Endometrial microvascular endothelial cells (primary cell): Measurements from ENCODE around the gene CTDSPL2. TPM values are rescaled to one million over a fixed set of nuclear protein-coding genes. Genes with fewer than 3 reads are reported as not detected.
"Not testable (repeated sequence)": the region's sequence is repeated elsewhere in the genome, so short reads cannot be mapped to it uniquely, and the experiment has no call there.

Experiments
- in situ Hi-C: cut with HindIII; loops from 2 replicates; pipeline ENCODE4 v1.10.0; 2017; ENCODE audit warnings: low sequenced_read_pairs, low pct_unique_long_range_greater_than_20kb; ENCODE audit errors: inconsistent ontology term
- total RNA-seq: library from RNA; depleted of rRNA; stranded (reverse); fragments of >200 nt; gene quantifications from one replicate; pipeline ENCODE4 v1.2.3, GENCODE V29; 2015; ENCODE audit errors: inconsistent ontology term

CTDSPL2 gene
- total RNA-seq, 1 donor from 2014 or later, result 50.4 TPM

DNA sequence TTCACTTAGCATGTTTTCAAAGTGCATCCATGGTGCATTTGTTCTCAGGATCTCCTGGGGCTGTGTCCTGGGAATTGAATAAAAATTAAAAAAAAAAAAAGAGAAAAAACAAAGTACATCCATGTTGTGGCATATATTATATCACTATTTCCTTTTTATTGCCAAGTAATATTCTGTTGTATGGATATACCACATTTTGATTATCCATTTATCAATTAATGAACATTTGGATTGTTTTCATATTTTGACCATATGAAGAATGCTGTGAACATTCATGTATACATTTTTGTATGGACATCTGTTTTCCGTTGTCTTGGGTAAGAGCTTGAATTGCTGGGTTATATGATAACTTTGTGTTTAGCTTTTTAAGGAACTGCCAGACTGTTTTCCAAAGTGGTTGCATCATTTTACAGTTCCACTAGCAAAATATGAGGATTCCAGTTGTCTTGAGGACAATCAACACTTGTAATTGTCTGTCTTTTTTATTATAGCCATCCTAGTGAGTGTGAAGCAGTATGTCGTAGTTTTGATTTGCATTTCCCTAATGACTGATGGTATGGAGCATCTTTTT, 44.5 kb downstream of the CTDSPL2 start:
- in situ Hi-C loops, result no loop called here

DNA sequence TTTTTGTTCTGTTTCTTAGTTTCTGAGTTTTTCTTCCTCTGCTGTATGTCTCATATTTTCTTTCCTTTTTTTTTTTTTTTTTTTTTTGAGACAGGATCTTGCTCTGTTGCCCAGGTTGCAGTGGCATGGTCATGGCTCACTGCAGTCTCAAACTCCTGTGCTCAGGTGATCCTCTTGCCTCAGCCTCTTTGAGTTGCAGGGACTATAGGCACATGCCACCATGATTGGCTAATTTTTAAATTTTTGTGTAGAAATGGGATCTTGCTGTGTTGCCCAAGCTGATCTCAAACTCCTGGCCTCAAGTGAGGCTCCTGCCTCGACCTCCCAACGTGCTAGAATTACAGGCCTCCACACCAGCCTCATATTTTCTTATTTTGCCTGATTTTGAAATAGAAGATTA, 51.9 kb downstream of the CTDSPL2 start:
- in situ Hi-C loops, result no loop called here

DNA sequence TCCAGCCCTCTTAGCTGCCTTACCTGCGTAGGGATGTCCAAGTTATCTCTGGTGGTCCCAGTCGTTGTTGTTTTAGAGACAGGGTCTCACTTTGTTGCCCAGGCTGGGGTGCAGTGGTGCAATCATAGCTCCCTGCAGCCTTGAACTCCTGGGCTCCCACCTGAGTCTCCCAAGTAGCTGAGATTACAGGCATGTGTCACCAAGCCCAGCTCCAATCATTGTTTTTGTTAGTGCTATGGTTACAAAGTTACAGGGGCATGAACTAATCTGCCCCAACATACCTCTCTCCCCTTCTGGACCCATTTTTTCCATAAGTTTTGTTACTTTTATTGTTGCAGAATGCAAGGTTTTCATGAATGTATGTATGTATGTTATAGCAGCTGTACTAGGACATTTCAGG, 54.7 kb downstream of the CTDSPL2 start:
- in situ Hi-C loops, result no loop called here

GRCh38 chr15:44485880-44486279, 58.5 kb downstream of the CTDSPL2 start:
- in situ Hi-C loops, result no loop called here

DNA sequence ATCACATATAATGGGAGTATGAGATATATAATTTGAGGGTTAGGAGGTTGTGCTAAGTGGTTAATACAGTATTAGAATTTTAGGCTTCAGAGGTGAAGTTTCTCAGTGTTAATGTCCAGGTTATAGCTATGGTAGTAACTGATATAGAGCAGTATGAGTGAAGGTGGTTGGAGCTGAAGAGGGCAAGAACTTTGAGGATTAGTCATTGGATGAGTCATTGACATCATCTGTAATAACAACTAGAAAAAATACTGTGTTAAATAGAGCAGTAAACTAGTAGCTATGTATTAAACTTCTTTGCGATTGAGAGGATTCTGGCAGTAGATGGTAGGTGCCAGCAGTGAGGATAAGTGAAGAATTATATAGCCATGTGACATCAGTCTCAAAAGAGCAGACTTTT, 62.0 kb downstream of the CTDSPL2 start:
- in situ Hi-C loops, result no loop called here

GRCh38 chr15:44490622-44491021, 63.2 kb downstream of the CTDSPL2 start:
- in situ Hi-C loops, result no loop called here

DNA sequence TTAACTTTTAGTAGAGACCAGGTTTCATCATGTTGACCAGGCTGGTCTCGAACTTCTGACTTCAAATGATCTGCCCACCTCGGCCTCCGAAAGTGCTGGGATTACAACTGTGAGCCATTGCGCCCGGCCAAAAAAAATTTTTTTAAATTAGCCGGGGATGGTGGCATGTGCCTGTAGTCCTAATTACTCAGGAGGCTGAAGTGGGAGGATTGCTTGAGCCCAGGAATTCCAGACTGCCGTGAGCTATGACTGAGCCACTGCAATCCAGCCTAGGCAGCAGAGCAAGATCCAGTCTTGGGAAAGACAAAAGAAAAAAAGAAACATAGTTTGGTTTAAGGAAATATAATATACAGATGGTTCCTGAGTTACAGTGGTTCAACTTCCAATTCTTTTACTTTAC, 64.6 kb downstream of the CTDSPL2 start:
- in situ Hi-C loops, result no loop called here

DNA sequence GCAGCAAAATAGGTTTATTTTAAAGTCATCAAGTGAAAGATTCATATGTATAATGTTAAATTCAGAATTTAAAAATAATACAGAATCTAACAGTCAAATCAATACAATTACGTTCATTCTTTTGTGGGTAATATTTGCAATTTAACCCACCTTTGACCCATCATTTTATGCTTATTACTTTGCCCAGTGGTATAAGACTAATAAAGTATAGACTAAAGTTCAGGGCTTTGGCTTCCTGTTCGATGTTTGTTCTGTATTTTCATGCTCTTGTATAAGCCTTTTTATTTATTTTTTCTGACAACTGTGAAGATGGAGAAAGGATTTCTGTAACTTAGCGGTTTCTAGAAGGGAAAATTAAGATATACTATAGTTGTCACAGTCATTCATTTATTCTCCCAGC, 65.2 kb downstream of the CTDSPL2 start:
- in situ Hi-C loops, result no loop called here

DNA sequence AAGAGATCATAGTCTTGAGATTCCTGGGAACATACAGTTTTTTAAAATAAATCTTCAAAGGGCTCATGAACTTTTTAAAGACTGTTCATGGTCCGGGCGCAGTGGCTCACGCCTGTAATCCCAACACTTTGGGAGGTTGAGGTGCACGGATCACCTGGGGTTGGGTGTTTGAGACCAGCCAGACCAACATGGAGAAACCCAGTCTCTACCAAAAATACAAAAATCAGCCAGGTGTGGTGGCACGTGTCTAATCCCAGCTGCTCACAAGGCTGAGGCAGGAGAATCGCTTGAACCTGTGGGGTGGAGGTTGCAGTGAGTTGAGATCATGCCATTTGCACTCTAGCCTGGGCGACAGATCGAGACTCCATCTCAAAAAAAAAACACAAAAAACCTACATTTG, 68.1 kb downstream of the CTDSPL2 start:
- in situ Hi-C loops, result no loop called here

- in situ Hi-C loops, result loop anchor here (25.0 kb wide), 1 partner anchor 588 kb away; no protein-coding TSS in a partner anchor
Measured at GRCh38 chr15:44500555-44500954, 73.1 kb downstream of the CTDSPL2 start.

DNA sequence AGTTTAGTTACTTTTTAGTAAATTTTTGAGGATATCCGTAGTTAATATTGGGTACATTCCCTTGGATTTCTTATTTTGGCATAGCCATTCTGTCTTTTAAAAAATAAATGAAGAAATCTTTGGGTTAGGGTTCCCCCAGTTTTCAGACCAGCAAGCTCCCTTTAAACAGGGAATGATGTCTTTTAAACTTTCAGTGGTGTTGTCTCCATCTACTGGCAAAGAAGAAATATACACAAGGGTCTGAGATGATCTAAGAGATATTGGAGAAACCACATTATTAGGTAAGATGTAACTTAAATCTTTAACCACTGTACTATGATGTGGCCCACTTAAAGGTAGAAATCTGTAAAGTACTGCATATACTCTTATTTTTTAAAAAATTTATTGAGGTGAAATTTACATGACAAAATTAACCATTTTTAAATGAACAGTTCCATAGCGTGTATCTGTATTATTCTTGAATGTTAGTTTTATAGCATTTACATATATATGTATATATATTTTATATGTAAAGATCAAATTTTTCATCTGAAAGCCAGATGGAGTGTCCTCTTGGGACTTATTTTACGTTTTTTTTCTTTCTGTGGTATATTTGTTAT, 74.4 kb downstream of the CTDSPL2 start:
- in situ Hi-C loops, result loop anchor here (25.0 kb wide), 1 partner anchor 590 kb away; no protein-coding TSS in a partner anchor

DNA sequence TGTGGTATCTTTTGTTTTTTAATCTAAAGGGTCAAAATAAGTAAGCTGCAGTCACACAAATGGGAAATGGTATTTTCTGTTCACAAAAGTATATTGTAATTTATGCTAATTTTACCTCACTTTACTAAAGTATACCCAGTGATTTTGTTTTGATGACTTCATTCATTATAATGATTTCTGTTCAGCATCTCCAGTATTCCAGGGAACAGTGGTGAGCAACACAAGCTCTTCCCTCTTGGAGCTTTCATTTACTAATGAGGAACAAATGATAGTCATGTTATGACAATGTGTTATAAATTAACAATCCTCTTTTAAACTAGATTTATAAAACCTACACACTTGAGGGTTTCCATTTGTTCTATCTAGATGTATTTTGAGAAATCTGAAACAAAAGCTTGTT, 89.0 kb downstream of the CTDSPL2 start:
- in situ Hi-C loops, result loop anchor here (25.0 kb wide), 1 partner anchor 604 kb away; no protein-coding TSS in a partner anchor

- in situ Hi-C loops, result loop anchor here (25.0 kb wide), 1 partner anchor 607 kb away; no protein-coding TSS in a partner anchor
Measured at GRCh38 chr15:44519537-44519936, 92.1 kb downstream of the CTDSPL2 start.

GRCh38 chr15:44525018-44525417, 97.6 kb downstream of the CTDSPL2 start:
- in situ Hi-C loops, result no loop called here

GRCh38 chr15:44527241-44527640, 99.8 kb downstream of the CTDSPL2 start:
- in situ Hi-C loops, result no loop called here

DNA sequence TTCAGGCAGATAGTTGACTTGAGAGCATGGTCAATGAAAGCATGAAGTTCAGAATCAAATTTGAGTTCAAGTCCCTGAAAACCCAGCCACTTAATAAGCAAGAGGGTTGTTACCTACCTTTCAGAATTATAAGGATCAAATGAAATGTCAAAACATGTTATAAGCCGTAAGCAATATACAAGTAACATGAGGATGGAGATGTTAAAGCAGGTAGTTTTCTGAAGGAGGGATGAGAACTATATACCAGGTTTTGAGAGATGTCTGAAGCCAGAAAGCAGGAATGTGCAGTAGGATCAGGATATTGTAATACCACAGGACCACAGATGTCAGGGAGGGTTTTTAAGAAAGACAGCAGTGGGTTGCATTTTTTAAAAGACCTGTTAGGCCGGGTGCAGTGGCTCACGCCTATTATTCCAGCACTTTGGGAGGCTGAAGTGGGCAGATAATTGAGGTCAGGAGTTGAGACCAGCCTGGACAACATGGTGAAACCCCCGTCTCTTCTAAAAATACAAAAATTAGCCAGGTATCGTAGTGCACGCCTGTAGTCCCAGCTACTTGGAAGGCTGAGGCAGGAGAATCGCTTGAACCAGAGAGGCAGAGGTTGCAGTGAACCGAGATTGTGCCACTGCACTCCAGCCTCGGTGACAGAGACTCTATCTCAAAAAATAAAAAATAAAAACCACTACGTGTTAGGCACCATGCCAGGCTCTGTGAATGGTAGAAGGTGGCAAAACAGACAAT, 102.6 kb downstream of the CTDSPL2 start:
- in situ Hi-C loops, result no loop called here

- in situ Hi-C loops, result no loop called here
Measured at GRCh38 chr15:44530653-44531052, 103.2 kb downstream of the CTDSPL2 start.

DNA sequence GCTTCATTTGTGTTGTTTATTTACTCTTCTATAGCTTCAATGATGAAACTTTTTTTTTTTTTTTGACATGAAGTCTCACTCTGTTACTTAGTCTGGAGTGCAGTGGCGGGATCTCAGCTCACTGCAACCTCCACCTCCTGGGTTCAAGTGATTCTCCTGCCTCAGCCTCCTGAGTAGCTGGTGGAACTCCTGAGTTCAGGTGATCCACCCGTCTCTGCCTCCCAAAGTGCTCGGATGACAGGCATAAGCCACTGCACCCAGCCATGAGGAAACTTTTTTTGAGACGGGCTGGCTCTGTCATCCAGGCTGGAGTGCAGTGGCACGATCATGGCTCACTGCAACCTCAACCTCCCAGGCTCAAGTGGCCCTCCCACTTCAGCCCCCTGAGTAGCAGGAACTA, 104.8 kb downstream of the CTDSPL2 start:
- in situ Hi-C loops, result not testable (repeated sequence)

GRCh38 chr15:44532689-44533088, 105.3 kb downstream of the CTDSPL2 start:
- in situ Hi-C loops, result no loop called here

DNA sequence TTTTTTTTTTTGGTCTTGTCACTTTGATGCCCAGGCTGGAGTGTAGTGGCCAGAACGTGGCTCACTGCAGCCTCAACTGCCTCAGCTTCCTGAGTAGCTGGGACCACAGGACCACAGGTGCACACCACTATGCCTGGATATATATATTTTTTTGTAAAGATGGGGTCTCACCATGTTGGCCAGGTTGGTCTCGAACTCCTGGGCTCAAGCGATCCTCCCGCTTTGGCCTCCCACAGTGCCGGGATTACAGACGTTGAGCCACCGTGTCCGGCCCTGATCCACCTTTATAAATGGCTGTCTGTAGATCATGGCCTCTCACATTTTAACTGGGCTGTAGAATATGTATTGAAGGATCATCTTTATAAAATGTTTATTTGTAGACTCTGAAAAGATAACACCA, 107.7 kb downstream of the CTDSPL2 start:
- in situ Hi-C loops, result no loop called here
